WTC11 (cell line): ENCODE results near the gene STAT2. TPM values are rescaled to one million over a fixed set of nuclear protein-coding genes. Genes with fewer than 3 reads are reported as not detected.
"Not testable (repeated sequence)": the region's sequence is repeated elsewhere in the genome, so short reads cannot be mapped to it uniquely, and the experiment has no call there.

Source experiments
- ATAC-seq: fragments of 200-7000 bp; cut with Tn5 transposase; 2 replicates; pipeline ENCODE4 v1.10.0; 2021; ENCODE audit warnings: mild to moderate bottlenecking, moderate library complexity
- CTCF ChIA-PET: fragments of 300-600 bp; sonication (Branson Sonifier 250); formaldehyde crosslinking; loops from one replicate; lab custom pipeline; 2021; ENCODE audit warnings: antibody characterized with exemption; lab: Charles Lee
- POLR2A ChIA-PET: fragments of 350-600 bp; sonication (Branson Sonifier 250); formaldehyde crosslinking; loops from one replicate; lab custom pipeline; 2021; ENCODE audit warnings: antibody characterized with exemption; lab: Charles Lee
- DNase-seq: peaks from one replicate; pipeline ENCODE4 v3.0.0; 2021; ENCODE audit warnings: low spot score
- H3K27ac Mint-ChIP-seq: 2 replicates; pipeline ENCODE4 v1.8.0; 2021; ENCODE audit warnings: mixed read lengths
- H3K27me3 Mint-ChIP-seq: 2 replicates; pipeline ENCODE4 v1.8.0; 2021; ENCODE audit warnings: low read depth, mild to moderate bottlenecking, moderate library complexity, mixed read lengths
- H3K36me3 Mint-ChIP-seq: 2 replicates; pipeline ENCODE4 v1.8.0; 2021; ENCODE audit warnings: mixed read lengths
- H3K4me1 Mint-ChIP-seq: 2 replicates; pipeline ENCODE4 v1.8.0; 2022; ENCODE audit warnings: mixed read lengths
- H3K4me3 Mint-ChIP-seq: 2 replicates; pipeline ENCODE4 v1.8.0; 2021; ENCODE audit warnings: mild to moderate bottlenecking, moderate library complexity, mixed read lengths
- H3K9me3 Mint-ChIP-seq: 2 replicates; pipeline ENCODE4 v1.8.0; 2021; ENCODE audit warnings: mixed read lengths
- ATF3 ChIP-seq: sonication (generic); formaldehyde crosslinking; conservative IDR thresholded peaks from 2 replicates; pipeline ENCODE4 v1.8.1; 2022; ENCODE audit warnings: mild to moderate bottlenecking, missing genetic modification reagents
- JUN ChIP-seq: sonication (generic); formaldehyde crosslinking; IDR thresholded peaks from 2 replicates; pipeline ENCODE4 v1.8.0; 2023; ENCODE audit warnings: mild to moderate bottlenecking, missing genetic modification reagents
- PRDM15 ChIP-seq: sonication (generic); formaldehyde crosslinking; IDR thresholded peaks from 2 replicates; pipeline ENCODE4 v1.8.0; 2022; ENCODE audit warnings: missing genetic modification reagents
- TCF7 ChIP-seq: sonication (generic); formaldehyde crosslinking; IDR thresholded peaks from 2 replicates; pipeline ENCODE4 v1.8.0; 2022; ENCODE audit warnings: mild to moderate bottlenecking, low read depth, missing genetic modification reagents, moderate library complexity
- ZNF219 ChIP-seq: sonication (generic); formaldehyde crosslinking; IDR thresholded peaks from 2 replicates; pipeline ENCODE4 v1.8.0; 2023; ENCODE audit warnings: missing genetic modification reagents, mild to moderate bottlenecking, borderline replicate concordance
- ZNF281 ChIP-seq: sonication (generic); formaldehyde crosslinking; IDR thresholded peaks from 2 replicates; pipeline ENCODE4 v1.8.0; 2023; ENCODE audit warnings: mild to moderate bottlenecking, missing genetic modification reagents
- ZNF416 ChIP-seq: fragments of 250-450 bp; sonication (Bioruptor Pico); IDR thresholded peaks from 2 replicates; pipeline ENCODE4 v1.9.0; 2021; ENCODE audit warnings: mild to moderate bottlenecking, inconsistent platforms
- ZNF532 ChIP-seq: fragments of 250-450 bp; sonication (Bioruptor Pico); IDR thresholded peaks from 2 replicates; pipeline ENCODE4 v1.9.0; 2021; ENCODE audit warnings: mild to moderate bottlenecking, borderline replicate concordance
- total RNA-seq: library from RNA; stranded (reverse); gene quantifications from 3 replicates; pipeline ENCODE4 v1.2.3, GENCODE V29; 2021

The STAT2 gene
- total RNA-seq, 1 experiment from 2014 or later, result 54.5 TPM

GRCh38 chr12:56408799-56409417 lies 49.0 kb upstream of the STAT2 start (continued):
- TF ChIP-seq ZNF532 (CRISPR knock-in tag) (no peak), JUN (CRISPR knock-in tag) (no peak), TCF7 (CRISPR knock-in tag) (no peak), ZNF219 (CRISPR knock-in tag) (no peak), ZNF281 (CRISPR knock-in tag) (no peak), ZNF416 (CRISPR knock-in tag) (no peak), ATF3 (CRISPR knock-in tag) (no peak), PRDM15 (CRISPR knock-in tag) (no peak)
- TF ChIP-seq, all 79 proteins: peak for 0

GRCh38 chr12:56404227-56404626 lies 44.3 kb upstream of the STAT2 start:
- H3K27me3 Mint-ChIP-seq, H3K27ac Mint-ChIP-seq, CTCF ChIA-PET, ATAC-seq, H3K36me3 Mint-ChIP-seq, DNase-seq, H3K4me1 Mint-ChIP-seq, POLR2A ChIA-PET, H3K4me3 Mint-ChIP-seq: not testable (repeated sequence)
- H3K9me3 Mint-ChIP-seq, result peaks cover 19% of the 10 kb centered on the region

- DNase-seq, H3K4me1 Mint-ChIP-seq, CTCF ChIA-PET, ATAC-seq, H3K27ac Mint-ChIP-seq, POLR2A ChIA-PET, H3K4me3 Mint-ChIP-seq: not testable (repeated sequence)
- H3K9me3 Mint-ChIP-seq, result peaks cover 31% of the 10 kb centered on the region
- peaks cover 14% of the 10 kb centered on the region for H3K36me3 Mint-ChIP-seq
- peaks cover 13% of the 10 kb centered on the region for H3K27me3 Mint-ChIP-seq
Observed at GRCh38 chr12:56401612-56402011, 41.7 kb upstream of the STAT2 start.

- Mint-ChIP-seq H3K27me3 (peaks cover 13% of the 10 kb centered on the region), H3K9me3 (peaks cover 31% of the 10 kb centered on the region), H3K36me3 (peaks cover 14% of the 10 kb centered on the region)
- DNase-seq, H3K4me1 Mint-ChIP-seq, POLR2A ChIA-PET, H3K27ac Mint-ChIP-seq, H3K4me3 Mint-ChIP-seq, ATAC-seq, CTCF ChIA-PET: not testable (repeated sequence)
Observed at GRCh38 chr12:56401125-56401524, 41.2 kb upstream of the STAT2 start.

- DNase-seq, CTCF ChIA-PET, POLR2A ChIA-PET, H3K4me3 Mint-ChIP-seq, ATAC-seq, H3K27ac Mint-ChIP-seq, H3K4me1 Mint-ChIP-seq: not testable (repeated sequence)
- peaks cover 14% of the 10 kb centered on the region for H3K36me3 Mint-ChIP-seq
- peaks cover 31% of the 10 kb centered on the region for H3K9me3 Mint-ChIP-seq
- H3K27me3 Mint-ChIP-seq, result peaks cover 13% of the 10 kb centered on the region
Observed at GRCh38 chr12:56399466-56399865, 39.6 kb upstream of the STAT2 start.
